Measurements from ENCODE around the gene GRIA3. TPM values are rescaled to one million over a fixed set of nuclear protein-coding genes. Genes with fewer than 3 reads are reported as not detected.

Gene GRIA3
- total and polyA plus RNA-seq, 10 of the 15 experiments (the other 5 are each of a cell fraction or from before 2014, with no cell fraction given) = 0.45 to 4.3 (median 2.2) TPM

DNA sequence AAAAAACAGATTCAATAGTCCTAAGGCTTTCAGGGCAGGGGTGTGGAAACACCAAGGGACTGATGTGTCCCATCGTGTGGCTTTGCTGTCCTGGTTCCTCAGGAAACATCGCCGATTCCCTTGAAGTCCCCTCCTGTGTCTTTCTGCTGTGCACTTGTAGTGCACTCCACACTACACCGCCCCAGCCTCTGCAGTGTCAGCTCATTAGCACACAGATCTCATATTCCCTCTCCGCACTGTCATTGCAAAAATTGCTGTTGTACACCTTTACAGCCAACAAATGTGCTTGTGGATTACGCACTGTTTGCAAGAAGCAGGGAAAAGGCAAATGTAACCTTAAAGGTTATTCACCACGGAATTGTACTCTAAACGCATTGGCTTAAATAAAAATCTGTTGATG, 5.3 kb downstream of the GRIA3 start:
- Histone ChIP-seq H3K4me3 (no peak overlapping the region), H3K9me3 (replicated peaks; ENCODE audit: control insufficient read depth, insufficient read depth, low read length) (no peaks in the 10 kb centered on the region), H3K27ac (ENCODE audit: control insufficient read depth, insufficient read depth) (no peak overlapping the region), H3K9ac (ENCODE audit: control insufficient read depth, insufficient read depth, low read length) (no peak overlapping the region), H3K27me3 (replicated peaks in 1 of 2; ENCODE audit: control insufficient read depth in 2 of 2, insufficient read depth in 2 of 2, low read length in 1 of 2) (no peaks in the 10 kb centered on the region), H4K20me1 (ENCODE audit: control insufficient read depth, insufficient read depth) (no peaks in the 10 kb centered on the region), H3K79me2 (ENCODE audit: control insufficient read depth, insufficient read depth, low read length) (no peaks in the 10 kb centered on the region), H3K36me3 (ENCODE audit: control insufficient read depth in 2 of 2, insufficient read depth in 2 of 2, low read length in 1 of 2) (no peaks in the 10 kb centered on the region), H3K4me1 (ENCODE audit: control insufficient read depth, insufficient read depth, low read length) (no peaks in the 10 kb centered on the region), H2AFZ (ENCODE audit: control insufficient read depth, low read depth, low read length) (no peak overlapping the region), H3K4me2 (ENCODE audit: control insufficient read depth, insufficient read depth) (no peak overlapping the region)
- RAD21 ChIA-PET (ENCODE audit: unreplicated experiment) = no interaction called here
- CTCF ChIA-PET = no interaction called here
- SMC1A ChIA-PET (ENCODE audit: uncharacterized antibody, unreplicated experiment) = no interaction called here
- 54% methylated on average over 8 of the region's 8 CpGs for WGBS (ENCODE audit: insufficient coverage, insufficient replicate concordance, low lambda C conversion rate, missing lambda C conversion rate)
- FAIRE-seq = no peak
- TF ChIP-seq RFX5 (IDR thresholded peaks at IDR 0.05; ENCODE audit: low read depth, low read length) (no peak), SRF (IDR thresholded peaks at IDR 0.05; ENCODE audit: low read depth in 2 of 2, low read length in 2 of 2) (no peak), ZNF687 (IDR thresholded peaks at IDR 0.05) (no peak), NR2C2 (IDR thresholded peaks at IDR 0.05; ENCODE audit: borderline replicate concordance, control insufficient read depth, insufficient read length, low read depth) (no peak), CREB1 (IDR thresholded peaks at IDR 0.05; ENCODE audit: low read depth) (no peak), USF1 (IDR thresholded peaks at IDR 0.05; ENCODE audit: borderline replicate concordance, extremely low read length, insufficient read depth, low read depth, low read length) (no peak), PML (IDR thresholded peaks at IDR 0.05; ENCODE audit: low read length) (no peak), ZNF217 (IDR thresholded peaks at IDR 0.05) (no peak), MXI1 (IDR thresholded peaks at IDR 0.05; ENCODE audit: low read depth, low read length) (no peak), WRNIP1 (IDR thresholded peaks at IDR 0.05; ENCODE audit: borderline replicate concordance, low read depth, low read length) (no peak), NBN (IDR thresholded peaks at IDR 0.05) (no peak), ZNF24 (IDR thresholded peaks at IDR 0.05) (no peak)
- TF ChIP-seq, protein P1, sequence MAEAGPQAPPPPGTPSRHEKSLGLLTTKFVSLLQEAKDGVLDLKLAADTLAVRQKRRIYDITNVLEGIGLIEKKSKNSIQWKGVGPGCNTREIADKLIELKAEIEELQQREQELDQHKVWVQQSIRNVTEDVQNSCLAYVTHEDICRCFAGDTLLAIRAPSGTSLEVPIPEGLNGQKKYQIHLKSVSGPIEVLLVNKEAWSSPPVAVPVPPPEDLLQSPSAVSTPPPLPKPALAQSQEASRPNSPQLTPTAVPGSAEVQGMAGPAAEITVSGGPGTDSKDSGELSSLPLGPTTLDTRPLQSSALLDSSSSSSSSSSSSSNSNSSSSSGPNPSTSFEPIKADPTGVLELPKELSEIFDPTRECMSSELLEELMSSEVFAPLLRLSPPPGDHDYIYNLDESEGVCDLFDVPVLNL (IDR thresholded peaks at IDR 0.05; ENCODE audit: low read depth, low read length) = no peak
- in situ Hi-C loops (cut with MboI) = loop anchor here (10.0 kb wide), 1 partner anchor 235 kb away; no protein-coding TSS in a partner anchor
- intact Hi-C loops (cut with micrococcal nuclease; ENCODE audit: unreplicated experiment) = no loop called here
- BruUV-seq (replicated peaks) = no TSS peak
- POLR2A ChIA-PET = no interaction called here
- no peak for ATAC-seq
- DNase-seq (ENCODE audit: low read depth, low spot score) = no peak
